Measurements from ENCODE around the gene NIN. TPM values are rescaled to one million over a fixed set of nuclear protein-coding genes. Genes with fewer than 3 reads are reported as not detected.

Gene NIN
- total RNA-seq, 4 donors from 2014 or later: 24.1 to 35.7 (median 30.7) TPM

DNA sequence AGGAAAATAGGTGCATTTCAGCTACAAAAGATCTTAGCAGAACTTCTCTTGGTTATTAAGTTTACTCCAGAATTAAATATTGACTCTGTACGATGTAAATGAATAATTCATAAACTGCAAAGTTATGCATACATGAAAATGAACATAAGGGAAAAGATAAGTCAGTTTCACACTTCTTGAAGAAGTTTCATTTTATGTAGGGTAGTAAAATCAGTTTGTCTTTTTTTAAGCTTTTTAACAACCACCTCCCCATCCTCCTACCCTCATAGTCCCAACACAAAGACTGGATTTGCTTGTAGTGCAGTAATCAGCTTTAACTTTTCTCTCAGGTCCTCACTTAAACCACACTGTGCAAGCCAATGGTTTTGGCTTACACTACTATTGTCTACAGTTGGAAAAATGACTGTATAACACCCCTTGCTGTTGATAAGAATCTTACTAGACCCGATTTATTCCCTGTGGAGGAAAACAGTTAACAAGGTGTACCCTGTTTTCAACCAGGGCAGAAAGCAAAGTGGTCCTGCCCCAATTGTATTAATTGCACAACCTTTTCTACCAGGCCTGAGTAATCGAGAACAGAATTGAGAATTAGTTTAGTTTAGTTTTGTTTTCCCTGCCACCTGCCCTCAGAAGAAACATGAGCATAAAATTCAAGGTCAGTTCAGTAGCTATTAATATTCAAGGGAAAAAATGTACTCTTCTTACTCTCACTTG is 44.1 kb downstream of the NIN start:
- H3K9me3 ChIP-seq: no peaks in the 10 kb centered on the region
- peaks cover 0 to 15% (median 12%) of the 10 kb centered on the region in 4 donors for H3K4me1 ChIP-seq
- TF ChIP-seq EP300 (IDR thresholded peaks at IDR 0.05) (no peak), CTCF (IDR thresholded peaks at IDR 0.05) (no peak), POLR2A (IDR thresholded peaks at IDR 0.05) (no peak)
- H3K4me3 ChIP-seq: no peak overlapping the region
- H3K27me3 ChIP-seq: no peaks in the 10 kb centered on the region
- WGBS, 2 donors: 59 to 65% methylated on average over 3 of the region's 3 CpGs
- peaks cover 0 to 26% (median 3%) of the 10 kb centered on the region in 3 donors for H3K36me3 ChIP-seq
- DNase-seq (ENCODE audit: low spot score in 2 of 2): no peak
- H3K27ac ChIP-seq: no peak overlapping the region

DNA sequence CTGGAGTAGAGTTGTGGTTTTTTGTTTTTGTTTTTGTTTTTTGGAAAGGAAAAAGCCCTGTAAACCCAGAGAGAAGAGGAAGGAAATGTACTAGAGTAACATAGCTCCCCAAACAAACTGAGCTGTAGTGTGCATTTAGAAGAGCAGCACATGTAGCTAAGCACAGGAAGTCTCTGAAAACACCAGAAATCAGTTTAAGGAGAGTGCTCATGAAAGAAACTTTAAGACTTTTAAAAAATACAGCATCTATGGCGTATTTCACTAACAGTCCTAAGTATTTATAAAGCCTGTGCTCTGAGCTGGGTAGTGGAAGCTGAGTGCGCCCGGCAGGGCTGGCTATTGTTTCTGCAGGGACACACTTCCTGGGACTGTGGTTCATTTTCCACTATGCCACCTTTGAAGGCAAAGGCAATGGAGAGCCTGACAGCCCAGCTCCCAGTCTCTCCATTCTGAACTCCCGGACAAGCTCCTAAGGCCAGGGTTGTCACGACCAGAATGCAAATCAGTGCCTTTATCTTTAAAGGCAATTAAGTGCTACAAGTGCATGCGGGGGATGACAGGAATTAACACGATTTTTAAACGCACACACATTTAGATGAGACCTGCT is 45.4 kb downstream of the NIN start:
- H3K4me3 ChIP-seq: no peak overlapping the region
- no peak for TF ChIP-seq CTCF (IDR thresholded peaks at IDR 0.05)
- no peak for TF ChIP-seq POLR2A (IDR thresholded peaks at IDR 0.05)
- TF ChIP-seq EP300 (IDR thresholded peaks at IDR 0.05): no peak
- 51 to 57% methylated on average over 8 of the region's 8 CpGs for WGBS, 2 donors
- no peaks in the 10 kb centered on the region for H3K9me3 ChIP-seq
- no peaks in the 10 kb centered on the region for H3K27me3 ChIP-seq
- H3K27ac ChIP-seq: no peak overlapping the region
- no peak for DNase-seq (ENCODE audit: low spot score in 2 of 2)
- peaks cover 0 to 15% (median 12%) of the 10 kb centered on the region in 4 donors for H3K4me1 ChIP-seq
- H3K36me3 ChIP-seq: peaks cover 0 to 23% (median 3%) of the 10 kb centered on the region in 3 donors

GRCh38 chr14:50784683-50785456 is 46.1 kb downstream of the NIN start:
- H3K36me3 ChIP-seq: peaks cover 0 to 16% (median 3%) of the 10 kb centered on the region in 3 donors
- H3K9me3 ChIP-seq: no peaks in the 10 kb centered on the region
- peaks cover 0 to 15% (median 12%) of the 10 kb centered on the region in 4 donors for H3K4me1 ChIP-seq
- WGBS, 2 donors: 52 to 73% methylated on average over 15 of the region's 16 CpGs
- DNase-seq (ENCODE audit: low spot score in 2 of 2): no peak
- TF ChIP-seq POLR2A (IDR thresholded peaks at IDR 0.05) (no peak), CTCF (IDR thresholded peaks at IDR 0.05) (no peak), EP300 (IDR thresholded peaks at IDR 0.05) (no peak)
- H3K4me3 ChIP-seq: no peak overlapping the region
- no peaks in the 10 kb centered on the region for H3K27me3 ChIP-seq
- H3K27ac ChIP-seq: peak overlapping the region in 1 of 4 donors; percentile 4

GRCh38 chr14:50783563-50783962 is 47.4 kb downstream of the NIN start:
- no peak overlapping the region for H3K4me3 ChIP-seq
- no peaks in the 10 kb centered on the region for H3K27me3 ChIP-seq
- no peak overlapping the region for H3K27ac ChIP-seq
- DNase-seq (ENCODE audit: low spot score in 2 of 2): no peak
- peaks cover 0 to 15% (median 12%) of the 10 kb centered on the region in 4 donors for H3K4me1 ChIP-seq
- 67 to 72% methylated on average over 2 of the region's 2 CpGs for WGBS, 2 donors
- peaks cover 0 to 4% (median 0%) of the 10 kb centered on the region in 3 donors for H3K36me3 ChIP-seq
- TF ChIP-seq EP300 (IDR thresholded peaks at IDR 0.05) (no peak), CTCF (IDR thresholded peaks at IDR 0.05) (no peak), POLR2A (IDR thresholded peaks at IDR 0.05) (no peak)
- H3K9me3 ChIP-seq: no peaks in the 10 kb centered on the region
